GM10847 (cell line): ENCODE results near the gene PLD3.
A peak's percentile ranks its signal among the peaks of the same experiment; 100 is the strongest.

ENCODE experiments used
- POLR2A ChIP-seq: IDR thresholded peaks from 2 replicates; pipeline ENCODE4 v1.6.1; 2011; ENCODE audit not compliant: insufficient read length; ENCODE audit errors: extremely low read depth

Gene PLD3

GRCh38 chr19:40355975-40356680, 7.6 kb downstream of the PLD3 start:
- TF ChIP-seq POLR2A = no peak

GRCh38 chr19:40356681-40357595, 8.4 kb downstream of the PLD3 start:
- no peak for TF ChIP-seq POLR2A

- no peak for TF ChIP-seq POLR2A
Observed at GRCh38 chr19:40357640-40358039, 9.1 kb downstream of the PLD3 start.

- TF ChIP-seq POLR2A = no peak
Observed at GRCh38 chr19:40358773-40359172, 10.3 kb downstream of the PLD3 start.

- TF ChIP-seq POLR2A = no peak
Observed at GRCh38 chr19:40360020-40360707, 11.7 kb downstream of the PLD3 start.

GRCh38 chr19:40360708-40361241, 12.3 kb downstream of the PLD3 start:
- no peak for TF ChIP-seq POLR2A

- no peak for TF ChIP-seq POLR2A
Observed at GRCh38 chr19:40362160-40362559, 13.7 kb downstream of the PLD3 start.

GRCh38 chr19:40363069-40363468, 14.6 kb downstream of the PLD3 start:
- TF ChIP-seq POLR2A = no peak

GRCh38 chr19:40365010-40365409, 16.5 kb downstream of the PLD3 start:
- no peak for TF ChIP-seq POLR2A

- peak; percentile 57 for TF ChIP-seq POLR2A
Observed at GRCh38 chr19:40365613-40366401, 17.3 kb downstream of the PLD3 start.

GRCh38 chr19:40366697-40367561, 18.4 kb downstream of the PLD3 start:
- TF ChIP-seq POLR2A = no peak

GRCh38 chr19:40367577-40368434, 19.3 kb downstream of the PLD3 start:
- no peak for TF ChIP-seq POLR2A

- no peak for TF ChIP-seq POLR2A
Observed at GRCh38 chr19:40369797-40370196, 21.3 kb downstream of the PLD3 start.
